GM23338 (cell line): Measurements from ENCODE around the gene ACD. TPM values are rescaled to one million over a fixed set of nuclear protein-coding genes. Genes with fewer than 3 reads are reported as not detected.
A peak's percentile ranks its signal among the peaks of the same experiment; 100 is the strongest.

Experiments
- ATAC-seq: fragments of 200-7000 bp; cut with Tn5 transposase; 3 replicates; pipeline ENCODE4 v1.9.1; 2020
- DNase-seq: peaks from one replicate; pipeline ENCODE4 v3.0.0-alpha.2; 2015; ENCODE audit warnings: low spot score
- H2AFZ ChIP-seq: fragments of 200-600 bp; sonication (generic); 2 replicates; pipeline ENCODE4 v1.8.0; 2016; ENCODE audit warnings: antibody characterized with exemption, mild to moderate bottlenecking, moderate library complexity
- H3F3A ChIP-seq: fragments of 200-600 bp; sonication (generic); replicated peaks from 2 replicates; pipeline ENCODE4 v1.8.0; 2017; ENCODE audit warnings: antibody characterized with exemption, mixed run types, low read depth
- H3K27ac ChIP-seq: fragments of 200-600 bp; sonication (generic); 2 replicates; pipeline ENCODE4 v1.6.1; 2016; ENCODE audit warnings: low read depth
- H3K27me3 ChIP-seq: fragments of 200-600 bp; sonication (generic); 2 replicates; pipeline ENCODE4 v1.8.0; 2016; ENCODE audit warnings: mild to moderate bottlenecking, mixed run types, moderate library complexity; ENCODE audit not compliant: insufficient read depth
- H3K36me3 ChIP-seq: fragments of 200-600 bp; sonication (generic); 2 replicates; pipeline ENCODE4 v1.8.0; 2016; ENCODE audit warnings: mild to moderate bottlenecking; ENCODE audit not compliant: insufficient read depth
- H3K4me1 ChIP-seq: fragments of 200-600 bp; sonication (generic); 2 replicates; pipeline ENCODE4 v1.8.0; 2016; ENCODE audit warnings: mild to moderate bottlenecking, moderate library complexity; ENCODE audit not compliant: insufficient read depth
- H3K4me2 ChIP-seq: fragments of 200-600 bp; sonication (generic); 2 replicates; pipeline ENCODE4 v1.7.1; 2017; ENCODE audit warnings: mixed run types
- H3K4me3 ChIP-seq: fragments of 200-600 bp; sonication (generic); 2 replicates; pipeline ENCODE4 v1.6.1; 2016; ENCODE audit warnings: mixed run types
- H3K79me2 ChIP-seq: fragments of 200-600 bp; sonication (generic); replicated peaks from 2 replicates; pipeline ENCODE4 v1.8.0; 2017; ENCODE audit warnings: mild to moderate bottlenecking; ENCODE audit not compliant: insufficient read depth
- H3K9me2 ChIP-seq: fragments of 200-600 bp; sonication (generic); 2 replicates; pipeline ENCODE4 v1.8.0; 2017; ENCODE audit not compliant: insufficient read depth
- H4K20me1 ChIP-seq: fragments of 200-600 bp; sonication (generic); replicated peaks from 2 replicates; pipeline ENCODE4 v1.8.0; 2017; ENCODE audit warnings: mild to moderate bottlenecking; ENCODE audit not compliant: insufficient read depth
- H3K27ac Mint-ChIP-seq: 2 replicates; pipeline ENCODE4 v1.8.0; 2020; ENCODE audit warnings: inconsistent platforms, mild to moderate bottlenecking, moderate library complexity, mixed read lengths
- H3K27me3 Mint-ChIP-seq: 3 replicates; pipeline ENCODE4 v1.8.0; 2022; ENCODE audit warnings: low read depth, mild to moderate bottlenecking, moderate library complexity, mixed read lengths, inconsistent platforms; ENCODE audit not compliant: insufficient read depth, poor library complexity
- H3K36me3 Mint-ChIP-seq: 3 replicates; pipeline ENCODE4 v1.8.0; 2021; ENCODE audit warnings: low read depth, mild to moderate bottlenecking, inconsistent platforms, moderate library complexity, mixed read lengths
- H3K4me1 Mint-ChIP-seq: 3 replicates; pipeline ENCODE4 v1.8.0; 2020; ENCODE audit warnings: mild to moderate bottlenecking, inconsistent platforms, mixed read lengths
- H3K4me3 Mint-ChIP-seq: 3 replicates; pipeline ENCODE4 v1.8.0; 2021; ENCODE audit warnings: moderate library complexity, mild to moderate bottlenecking, inconsistent platforms, mixed read lengths
- H3K9me3 Mint-ChIP-seq: 3 replicates; pipeline ENCODE4 v1.8.0; 2020; ENCODE audit warnings: moderate library complexity, mild to moderate bottlenecking, inconsistent platforms, mixed read lengths
- CREB1 ChIP-seq: fragments of 250-450 bp; sonication (Bioruptor Pico); IDR thresholded peaks from 2 replicates; pipeline ENCODE4 v1.5.0; 2020; ENCODE audit warnings: low read depth, mild to moderate bottlenecking, moderate library complexity
- EZH2 ChIP-seq: fragments of 200-600 bp; sonication (generic); IDR thresholded peaks from one replicate; pipeline ENCODE4 v1.8.0; 2017; ENCODE audit warnings: antibody characterized with exemption, mild to moderate bottlenecking, low read depth; ENCODE audit not compliant: unreplicated experiment
- EZH2phosphoT487 ChIP-seq: fragments of 200-600 bp; sonication (generic); IDR thresholded peaks from one replicate; pipeline ENCODE4 v1.8.1; 2018; ENCODE audit warnings: antibody characterized with exemption; ENCODE audit not compliant: unreplicated experiment
- JUNB ChIP-seq: IDR thresholded peaks from one replicate; pipeline ENCODE4 v1.6.1; 2016; ENCODE audit warnings: antibody characterized with exemption; ENCODE audit not compliant: unreplicated experiment
- NANOG ChIP-seq: IDR thresholded peaks from 2 replicates; pipeline ENCODE4 v1.6.1; 2016; ENCODE audit warnings: antibody characterized with exemption, borderline replicate concordance
- POLR2AphosphoS5 ChIP-seq: IDR thresholded peaks from 2 replicates; pipeline ENCODE4 v1.6.1; 2016; ENCODE audit warnings: antibody characterized with exemption, low read depth
- STAT1 ChIP-seq: IDR thresholded peaks from one replicate; pipeline ENCODE4 v1.6.1; 2016; ENCODE audit warnings: antibody characterized with exemption; ENCODE audit not compliant: unreplicated experiment
- polyA plus RNA-seq: library from polyadenylated mRNA; unstranded; fragments of >200 nt; fragmentation: Nextera tagmentation; extraction: Ambion mirVana; gene quantifications from 2 replicates; pipeline ENCODE4 v1.2.1, GENCODE V29; 2016
- total RNA-seq: library from RNA; depleted of rRNA; stranded (reverse); fragments of >200 nt; shearing (Covaris generic); gene quantifications from 2 replicates; pipeline ENCODE4 v1.2.3, GENCODE V29; 2014
- TF ChIP-seq, protein P1 (sequence below): IDR thresholded peaks from 2 replicates; pipeline ENCODE4 v1.6.1; 2016; ENCODE audit warnings: antibody characterized with exemption
- TF ChIP-seq, protein P2 (sequence below): IDR thresholded peaks from one replicate; pipeline ENCODE4 v1.6.1; 2018; ENCODE audit warnings: antibody characterized with exemption; ENCODE audit not compliant: unreplicated experiment
- TF ChIP-seq, protein P3 (sequence below): fragments of 250-450 bp; sonication (Bioruptor Pico); IDR thresholded peaks from 2 replicates; pipeline ENCODE4 v1.5.0; 2020; ENCODE audit warnings: mild to moderate bottlenecking, moderate library complexity

ACD gene
- total and polyA plus RNA-seq, 2 experiments from 2014 or later: 38.7 to 51.7 TPM

DNA sequence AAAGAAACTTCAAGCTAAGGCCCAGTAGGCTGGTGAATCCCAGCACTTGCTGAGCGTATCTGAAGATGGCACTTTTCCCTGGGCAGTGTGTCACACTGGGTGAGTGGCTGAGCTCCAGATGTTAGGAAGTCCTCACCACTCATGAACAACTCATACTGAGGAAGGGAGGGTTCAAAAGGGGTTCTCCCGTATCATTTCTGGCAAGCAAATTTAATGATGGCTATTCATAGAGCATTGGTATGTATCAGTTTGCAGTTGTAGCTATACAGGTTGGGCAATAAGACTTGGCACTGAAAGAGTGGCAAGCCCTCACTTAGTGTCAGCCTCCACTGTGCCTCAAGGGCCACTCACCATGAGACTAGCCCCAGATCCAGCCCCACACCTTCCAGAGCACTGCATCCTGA lies 48.3 kb upstream of the ACD start:
- Mint-ChIP-seq H3K4me1 (peaks cover 22% of the 10 kb centered on the region), H3K9me3 (no peaks in the 10 kb centered on the region), H3K27ac (no peak overlapping the region), H3K27me3 (peaks cover 3% of the 10 kb centered on the region), H3K36me3 (peaks cover 4% of the 10 kb centered on the region; the same call in 1 of the 3 replicates), H3K4me3 (no peak overlapping the region)
- peaks cover 15% of the 10 kb centered on the region; the same call in 1 of the 2 replicates for H4K20me1 ChIP-seq
- peak overlapping the region; percentile 42 for H3K4me2 ChIP-seq
- peaks cover 90% of the 10 kb centered on the region for H3K79me2 ChIP-seq
- H3K9me2 ChIP-seq: no peaks in the 10 kb centered on the region
- no peak overlapping the region for H3K27ac ChIP-seq
- DNase-seq: no peak
- peaks cover 8% of the 10 kb centered on the region; the same call in 1 of the 2 replicates for H3F3A ChIP-seq
- no peak overlapping the region for H3K4me3 ChIP-seq
- TF ChIP-seq CREB1 (CRISPR knock-in tag): no peak
- TF ChIP-seq, protein P1, sequence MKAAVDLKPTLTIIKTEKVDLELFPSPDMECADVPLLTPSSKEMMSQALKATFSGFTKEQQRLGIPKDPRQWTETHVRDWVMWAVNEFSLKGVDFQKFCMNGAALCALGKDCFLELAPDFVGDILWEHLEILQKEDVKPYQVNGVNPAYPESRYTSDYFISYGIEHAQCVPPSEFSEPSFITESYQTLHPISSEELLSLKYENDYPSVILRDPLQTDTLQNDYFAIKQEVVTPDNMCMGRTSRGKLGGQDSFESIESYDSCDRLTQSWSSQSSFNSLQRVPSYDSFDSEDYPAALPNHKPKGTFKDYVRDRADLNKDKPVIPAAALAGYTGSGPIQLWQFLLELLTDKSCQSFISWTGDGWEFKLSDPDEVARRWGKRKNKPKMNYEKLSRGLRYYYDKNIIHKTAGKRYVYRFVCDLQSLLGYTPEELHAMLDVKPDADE: no peak
- TF ChIP-seq JUNB: no peak
- no peak for TF ChIP-seq EZH2
- H3K36me3 ChIP-seq: no peaks in the 10 kb centered on the region
- H2AFZ ChIP-seq: no peak overlapping the region
- peaks cover 24% of the 10 kb centered on the region for H3K4me1 ChIP-seq
- H3K27me3 ChIP-seq: no peaks in the 10 kb centered on the region
- no peak; the same call in 2 of the 3 replicates for ATAC-seq

DNA sequence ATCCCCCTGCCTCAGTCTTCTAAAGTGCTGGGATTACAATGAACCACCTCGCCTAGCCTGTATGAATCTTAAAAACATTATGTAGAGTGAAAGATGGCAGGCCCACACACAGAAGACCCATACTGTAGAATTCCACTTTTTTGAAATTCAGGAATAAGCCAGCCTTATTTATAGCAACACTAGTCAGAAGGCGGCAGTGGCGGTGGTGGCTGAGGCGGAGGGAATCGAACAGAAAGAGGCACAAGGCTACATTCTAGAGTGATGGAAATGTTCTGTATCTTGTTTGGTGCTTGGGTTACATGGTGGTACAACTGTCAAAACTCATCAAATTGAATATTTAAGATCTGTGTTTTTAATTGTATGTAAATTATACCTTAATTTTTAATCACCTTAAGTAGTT lies 47.7 kb upstream of the ACD start:
- no peaks in the 10 kb centered on the region; the same call in 2 of the 3 replicates for H3K36me3 Mint-ChIP-seq
- Histone ChIP-seq H3K79me2 (peaks cover 90% of the 10 kb centered on the region), H3K9me2 (no peaks in the 10 kb centered on the region), H3K36me3 (no peaks in the 10 kb centered on the region), H4K20me1 (peaks cover 10% of the 10 kb centered on the region; the same call in 1 of the 2 replicates), H3K27me3 (no peaks in the 10 kb centered on the region), H3K27ac (no peak overlapping the region), H3F3A (peaks cover 8% of the 10 kb centered on the region; the same call in 1 of the 2 replicates), H3K4me2 (no peak overlapping the region), H3K4me3 (no peak overlapping the region), H2AFZ (no peak overlapping the region), H3K4me1 (peaks cover 22% of the 10 kb centered on the region)
- ATAC-seq: no peak
- H3K4me3 Mint-ChIP-seq: no peak overlapping the region
- peaks cover 3% of the 10 kb centered on the region for H3K27me3 Mint-ChIP-seq
- DNase-seq: no peak
- H3K9me3 Mint-ChIP-seq: no peaks in the 10 kb centered on the region
- H3K27ac Mint-ChIP-seq: no peak overlapping the region
- peaks cover 20% of the 10 kb centered on the region for H3K4me1 Mint-ChIP-seq
- TF ChIP-seq EZH2phosphoT487 (no peak), POLR2AphosphoS5 (no peak), JUNB (no peak), NANOG (no peak), STAT1 (no peak), CREB1 (CRISPR knock-in tag) (no peak), EZH2 (no peak)
- TF ChIP-seq, protein P2, sequence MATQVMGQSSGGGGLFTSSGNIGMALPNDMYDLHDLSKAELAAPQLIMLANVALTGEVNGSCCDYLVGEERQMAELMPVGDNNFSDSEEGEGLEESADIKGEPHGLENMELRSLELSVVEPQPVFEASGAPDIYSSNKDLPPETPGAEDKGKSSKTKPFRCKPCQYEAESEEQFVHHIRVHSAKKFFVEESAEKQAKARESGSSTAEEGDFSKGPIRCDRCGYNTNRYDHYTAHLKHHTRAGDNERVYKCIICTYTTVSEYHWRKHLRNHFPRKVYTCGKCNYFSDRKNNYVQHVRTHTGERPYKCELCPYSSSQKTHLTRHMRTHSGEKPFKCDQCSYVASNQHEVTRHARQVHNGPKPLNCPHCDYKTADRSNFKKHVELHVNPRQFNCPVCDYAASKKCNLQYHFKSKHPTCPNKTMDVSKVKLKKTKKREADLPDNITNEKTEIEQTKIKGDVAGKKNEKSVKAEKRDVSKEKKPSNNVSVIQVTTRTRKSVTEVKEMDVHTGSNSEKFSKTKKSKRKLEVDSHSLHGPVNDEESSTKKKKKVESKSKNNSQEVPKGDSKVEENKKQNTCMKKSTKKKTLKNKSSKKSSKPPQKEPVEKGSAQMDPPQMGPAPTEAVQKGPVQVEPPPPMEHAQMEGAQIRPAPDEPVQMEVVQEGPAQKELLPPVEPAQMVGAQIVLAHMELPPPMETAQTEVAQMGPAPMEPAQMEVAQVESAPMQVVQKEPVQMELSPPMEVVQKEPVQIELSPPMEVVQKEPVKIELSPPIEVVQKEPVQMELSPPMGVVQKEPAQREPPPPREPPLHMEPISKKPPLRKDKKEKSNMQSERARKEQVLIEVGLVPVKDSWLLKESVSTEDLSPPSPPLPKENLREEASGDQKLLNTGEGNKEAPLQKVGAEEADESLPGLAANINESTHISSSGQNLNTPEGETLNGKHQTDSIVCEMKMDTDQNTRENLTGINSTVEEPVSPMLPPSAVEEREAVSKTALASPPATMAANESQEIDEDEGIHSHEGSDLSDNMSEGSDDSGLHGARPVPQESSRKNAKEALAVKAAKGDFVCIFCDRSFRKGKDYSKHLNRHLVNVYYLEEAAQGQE: no peak
- TF ChIP-seq, protein P3, sequence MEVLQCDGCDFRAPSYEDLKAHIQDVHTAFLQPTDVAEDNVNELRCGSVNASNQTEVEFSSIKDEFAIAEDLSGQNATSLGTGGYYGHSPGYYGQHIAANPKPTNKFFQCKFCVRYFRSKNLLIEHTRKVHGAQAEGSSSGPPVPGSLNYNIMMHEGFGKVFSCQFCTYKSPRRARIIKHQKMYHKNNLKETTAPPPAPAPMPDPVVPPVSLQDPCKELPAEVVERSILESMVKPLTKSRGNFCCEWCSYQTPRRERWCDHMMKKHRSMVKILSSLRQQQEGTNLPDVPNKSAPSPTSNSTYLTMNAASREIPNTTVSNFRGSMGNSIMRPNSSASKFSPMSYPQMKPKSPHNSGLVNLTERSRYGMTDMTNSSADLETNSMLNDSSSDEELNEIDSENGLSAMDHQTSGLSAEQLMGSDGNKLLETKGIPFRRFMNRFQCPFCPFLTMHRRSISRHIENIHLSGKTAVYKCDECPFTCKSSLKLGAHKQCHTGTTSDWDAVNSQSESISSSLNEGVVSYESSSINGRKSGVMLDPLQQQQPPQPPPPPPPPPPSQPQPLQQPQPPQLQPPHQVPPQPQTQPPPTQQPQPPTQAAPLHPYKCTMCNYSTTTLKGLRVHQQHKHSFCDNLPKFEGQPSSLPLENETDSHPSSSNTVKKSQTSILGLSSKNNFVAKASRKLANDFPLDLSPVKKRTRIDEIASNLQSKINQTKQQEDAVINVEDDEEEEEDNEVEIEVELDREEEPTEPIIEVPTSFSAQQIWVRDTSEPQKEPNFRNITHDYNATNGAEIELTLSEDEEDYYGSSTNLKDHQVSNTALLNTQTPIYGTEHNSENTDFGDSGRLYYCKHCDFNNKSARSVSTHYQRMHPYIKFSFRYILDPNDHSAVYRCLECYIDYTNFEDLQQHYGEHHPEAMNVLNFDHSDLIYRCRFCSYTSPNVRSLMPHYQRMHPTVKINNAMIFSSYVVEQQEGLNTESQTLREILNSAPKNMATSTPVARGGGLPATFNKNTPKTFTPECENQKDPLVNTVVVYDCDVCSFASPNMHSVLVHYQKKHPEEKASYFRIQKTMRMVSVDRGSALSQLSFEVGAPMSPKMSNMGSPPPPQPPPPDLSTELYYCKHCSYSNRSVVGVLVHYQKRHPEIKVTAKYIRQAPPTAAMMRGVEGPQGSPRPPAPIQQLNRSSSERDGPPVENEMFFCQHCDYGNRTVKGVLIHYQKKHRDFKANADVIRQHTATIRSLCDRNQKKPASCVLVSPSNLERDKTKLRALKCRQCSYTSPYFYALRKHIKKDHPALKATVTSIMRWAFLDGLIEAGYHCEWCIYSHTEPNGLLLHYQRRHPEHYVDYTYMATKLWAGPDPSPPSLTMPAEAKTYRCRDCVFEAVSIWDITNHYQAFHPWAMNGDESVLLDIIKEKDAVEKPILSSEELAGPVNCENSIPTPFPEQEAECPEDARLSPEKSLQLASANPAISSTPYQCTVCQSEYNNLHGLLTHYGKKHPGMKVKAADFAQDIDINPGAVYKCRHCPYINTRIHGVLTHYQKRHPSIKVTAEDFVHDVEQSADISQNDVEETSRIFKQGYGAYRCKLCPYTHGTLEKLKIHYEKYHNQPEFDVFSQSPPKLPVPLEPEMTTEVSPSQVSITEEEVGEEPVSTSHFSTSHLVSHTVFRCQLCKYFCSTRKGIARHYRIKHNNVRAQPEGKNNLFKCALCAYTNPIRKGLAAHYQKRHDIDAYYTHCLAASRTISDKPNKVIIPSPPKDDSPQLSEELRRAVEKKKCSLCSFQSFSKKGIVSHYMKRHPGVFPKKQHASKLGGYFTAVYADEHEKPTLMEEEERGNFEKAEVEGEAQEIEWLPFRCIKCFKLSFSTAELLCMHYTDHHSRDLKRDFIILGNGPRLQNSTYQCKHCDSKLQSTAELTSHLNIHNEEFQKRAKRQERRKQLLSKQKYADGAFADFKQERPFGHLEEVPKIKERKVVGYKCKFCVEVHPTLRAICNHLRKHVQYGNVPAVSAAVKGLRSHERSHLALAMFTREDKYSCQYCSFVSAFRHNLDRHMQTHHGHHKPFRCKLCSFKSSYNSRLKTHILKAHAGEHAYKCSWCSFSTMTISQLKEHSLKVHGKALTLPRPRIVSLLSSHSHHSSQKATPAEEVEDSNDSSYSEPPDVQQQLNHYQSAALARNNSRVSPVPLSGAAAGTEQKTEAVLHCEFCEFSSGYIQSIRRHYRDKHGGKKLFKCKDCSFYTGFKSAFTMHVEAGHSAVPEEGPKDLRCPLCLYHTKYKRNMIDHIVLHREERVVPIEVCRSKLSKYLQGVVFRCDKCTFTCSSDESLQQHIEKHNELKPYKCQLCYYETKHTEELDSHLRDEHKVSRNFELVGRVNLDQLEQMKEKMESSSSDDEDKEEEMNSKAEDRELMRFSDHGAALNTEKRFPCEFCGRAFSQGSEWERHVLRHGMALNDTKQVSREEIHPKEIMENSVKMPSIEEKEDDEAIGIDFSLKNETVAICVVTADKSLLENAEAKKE (CRISPR knock-in tag): no peak
